Parathyroid adenoma (tissue), 2 donors: ENCODE data around the gene DOCK10.

Experiments used
- H2AFZ ChIP-seq: fragments of 300-600 bp; sonication (generic); one replicate; pipeline ENCODE4 v1.7.0; 2017; ENCODE audit warnings: antibody characterized with exemption, mild to moderate bottlenecking
- H3K27ac ChIP-seq: fragments of 300-600 bp; sonication (generic); one replicate; pipeline ENCODE4 v1.7.0; 2017
- H3K27me3 ChIP-seq: fragments of 300-600 bp; sonication (generic); one replicate; pipeline ENCODE4 v1.7.0; 2017; ENCODE audit warnings: low read length; ENCODE audit not compliant: control insufficient read depth, insufficient read depth
- H3K36me3 ChIP-seq: fragments of 300-600 bp; sonication (generic); one replicate; pipeline ENCODE4 v1.7.0; 2017; ENCODE audit warnings: low read length; ENCODE audit not compliant: control insufficient read depth, insufficient read depth
- H3K4me1 ChIP-seq: fragments of 300-600 bp; sonication (generic); one replicate; pipeline ENCODE4 v1.7.0; 2017; ENCODE audit warnings: control low read depth
- H3K4me2 ChIP-seq: fragments of 300-600 bp; sonication (generic); one replicate; pipeline ENCODE4 v1.7.0; 2017; ENCODE audit warnings: low read length
- H3K4me3 ChIP-seq: fragments of 300-600 bp; sonication (generic); one replicate; pipeline ENCODE4 v1.7.0; 2017; ENCODE audit warnings: low read depth, low read length
- H3K79me2 ChIP-seq: fragments of 300-600 bp; sonication (generic); one replicate; pipeline ENCODE4 v1.7.0; 2017; ENCODE audit warnings: control low read depth
- H3K9ac ChIP-seq: fragments of 300-600 bp; sonication (generic); one replicate; pipeline ENCODE4 v1.7.0; 2017; ENCODE audit warnings: mild to moderate bottlenecking
- H3K9me3 ChIP-seq: fragments of 300-600 bp; sonication (generic); one replicate; pipeline ENCODE4 v1.7.0; 2017; ENCODE audit warnings: low read length; ENCODE audit not compliant: control insufficient read depth
- CTCF ChIP-seq: fragments of 300-600 bp; sonication (generic); IDR thresholded peaks from one replicate; pipeline ENCODE4 v1.7.0; 2017; ENCODE audit warnings: antibody characterized with exemption, mild to moderate bottlenecking
- donor health status: primary hyperparathyroidism.

DOCK10 gene

GRCh38 chr2:224940618-224941017 is 101.7 kb downstream of the DOCK10 start:
- Histone ChIP-seq H3K9me3 (no peaks in the 10 kb centered on the region), H3K9ac (no peak overlapping the region), H3K27ac (no peak overlapping the region), H3K36me3 (no peaks in the 10 kb centered on the region), H2AFZ (no peak overlapping the region), H3K27me3 (no peaks in the 10 kb centered on the region), H3K79me2 (no peaks in the 10 kb centered on the region), H3K4me2 (no peak overlapping the region), H3K4me3 (no peak overlapping the region), H3K4me1 (no peaks in the 10 kb centered on the region)
- TF ChIP-seq CTCF: no peak

GRCh38 chr2:224938651-224939182 is 103.6 kb downstream of the DOCK10 start:
- TF ChIP-seq CTCF: no peak
- H3K4me1 ChIP-seq: no peaks in the 10 kb centered on the region
- no peak overlapping the region for H3K9ac ChIP-seq
- H3K27me3 ChIP-seq: no peaks in the 10 kb centered on the region
- no peaks in the 10 kb centered on the region for H3K79me2 ChIP-seq
- no peak overlapping the region for H2AFZ ChIP-seq
- no peaks in the 10 kb centered on the region for H3K36me3 ChIP-seq
- H3K27ac ChIP-seq: no peak overlapping the region
- no peak overlapping the region for H3K4me2 ChIP-seq
- no peak overlapping the region for H3K4me3 ChIP-seq
- no peaks in the 10 kb centered on the region for H3K9me3 ChIP-seq

GRCh38 chr2:224937887-224938286 is 104.4 kb downstream of the DOCK10 start:
- H3K27ac ChIP-seq: no peak overlapping the region

GRCh38 chr2:224934526-224935188 is 107.6 kb downstream of the DOCK10 start:
- Histone ChIP-seq H3K27ac (no peak overlapping the region), H3K4me1 (no peaks in the 10 kb centered on the region)

More at GRCh38 chr2:224937887-224938286, 104.4 kb downstream of the DOCK10 start:
- H3K9me3 ChIP-seq: no peaks in the 10 kb centered on the region
- no peaks in the 10 kb centered on the region for H3K79me2 ChIP-seq
- no peaks in the 10 kb centered on the region for H3K4me1 ChIP-seq
- no peak overlapping the region for H3K4me2 ChIP-seq
- no peak overlapping the region for H3K4me3 ChIP-seq
- no peak for TF ChIP-seq CTCF
- H3K9ac ChIP-seq: no peak overlapping the region
- H2AFZ ChIP-seq: no peak overlapping the region
- no peaks in the 10 kb centered on the region for H3K36me3 ChIP-seq
- no peaks in the 10 kb centered on the region for H3K27me3 ChIP-seq

More at GRCh38 chr2:224934526-224935188, 107.6 kb downstream of the DOCK10 start:
- H3K4me3 ChIP-seq: no peak overlapping the region
- no peaks in the 10 kb centered on the region for H3K36me3 ChIP-seq
- no peaks in the 10 kb centered on the region for H3K9me3 ChIP-seq
- no peak overlapping the region for H2AFZ ChIP-seq
- H3K9ac ChIP-seq: no peak overlapping the region
- no peaks in the 10 kb centered on the region for H3K27me3 ChIP-seq
- no peaks in the 10 kb centered on the region for H3K79me2 ChIP-seq
- H3K4me2 ChIP-seq: no peak overlapping the region
- TF ChIP-seq CTCF: no peak
